HL-60/S4 (cell line): ENCODE results near the gene ASIP.

Experiments used
- in situ Hi-C: fragments of 300-500 bp; cut with MboI; formaldehyde crosslinking; loops from 2 replicates; pipeline ENCODE4 v1.14.3; 2022; ENCODE audit warnings: low sequenced_read_pairs

ASIP gene

DNA sequence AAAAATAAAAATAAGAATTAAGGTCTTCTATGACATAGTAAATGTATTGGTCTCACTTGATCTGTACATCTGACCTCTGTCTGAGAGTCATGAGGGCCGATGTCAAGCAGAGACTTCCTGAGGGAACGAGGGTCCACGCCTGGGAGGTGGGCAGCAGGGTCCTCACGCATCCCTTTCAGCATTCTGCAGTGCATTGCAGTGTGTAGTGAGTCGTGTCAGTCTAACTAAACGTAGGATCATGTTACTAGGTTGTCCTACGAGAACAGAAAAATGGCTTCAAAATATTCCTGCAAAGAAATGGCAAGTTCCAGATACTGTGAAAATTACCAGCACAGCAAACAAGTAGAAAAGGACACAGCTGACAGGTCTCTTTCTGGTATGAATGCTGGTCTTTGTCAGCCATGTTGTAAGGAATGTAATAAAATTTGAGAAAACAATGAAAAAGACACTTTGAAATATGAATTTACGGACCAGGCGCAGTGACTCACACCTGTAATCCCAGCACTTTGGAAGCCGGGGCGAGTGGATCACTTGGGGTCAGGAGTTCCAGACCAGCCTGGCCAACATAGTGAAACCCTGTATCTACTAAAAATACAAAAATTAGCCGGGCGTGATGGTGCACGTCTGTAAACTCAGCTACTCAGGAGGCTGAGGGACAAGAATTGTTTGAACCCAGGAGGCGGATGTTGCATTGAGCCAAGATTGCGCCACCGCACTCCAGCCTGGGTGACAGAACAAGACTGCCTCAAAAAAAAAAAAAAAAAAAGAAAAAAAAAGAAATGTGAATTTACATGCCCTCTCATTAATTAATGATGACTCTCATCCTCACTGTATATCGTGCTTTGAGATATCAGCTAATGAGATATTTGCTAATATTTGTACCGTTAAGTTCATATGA is 64.4 kb downstream of the ASIP start:
- in situ Hi-C loops: loop anchor here (25.0 kb wide), 1 partner anchor 407 kb away; the partner anchor contains the start of gene TP53INP2

DNA sequence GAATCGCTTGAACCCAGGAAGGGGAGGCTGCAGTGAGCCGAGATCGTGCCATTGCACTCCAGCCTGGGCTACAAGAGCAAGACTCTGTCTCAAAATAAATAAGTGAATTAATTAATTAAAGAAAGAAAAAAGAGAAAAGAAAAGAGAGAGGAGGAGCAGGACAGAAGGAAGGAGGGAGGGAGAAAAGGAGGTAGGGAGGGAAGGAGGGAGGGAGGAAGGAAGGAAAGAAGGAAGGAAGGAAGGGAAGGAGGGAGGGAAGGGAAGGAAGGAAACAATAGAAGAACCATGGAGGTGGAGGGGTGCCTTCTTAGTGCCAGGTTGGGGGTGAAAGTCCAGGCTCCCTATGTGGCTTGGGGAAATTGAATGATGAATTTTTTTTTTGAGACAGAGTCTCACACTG is 68.5 kb downstream of the ASIP start:
- in situ Hi-C loops: loop anchor here (10.0 to 25.0 kb wide), 2 partner anchors 165 to 403 kb away; partner anchors contain the start of gene TP53INP2

DNA sequence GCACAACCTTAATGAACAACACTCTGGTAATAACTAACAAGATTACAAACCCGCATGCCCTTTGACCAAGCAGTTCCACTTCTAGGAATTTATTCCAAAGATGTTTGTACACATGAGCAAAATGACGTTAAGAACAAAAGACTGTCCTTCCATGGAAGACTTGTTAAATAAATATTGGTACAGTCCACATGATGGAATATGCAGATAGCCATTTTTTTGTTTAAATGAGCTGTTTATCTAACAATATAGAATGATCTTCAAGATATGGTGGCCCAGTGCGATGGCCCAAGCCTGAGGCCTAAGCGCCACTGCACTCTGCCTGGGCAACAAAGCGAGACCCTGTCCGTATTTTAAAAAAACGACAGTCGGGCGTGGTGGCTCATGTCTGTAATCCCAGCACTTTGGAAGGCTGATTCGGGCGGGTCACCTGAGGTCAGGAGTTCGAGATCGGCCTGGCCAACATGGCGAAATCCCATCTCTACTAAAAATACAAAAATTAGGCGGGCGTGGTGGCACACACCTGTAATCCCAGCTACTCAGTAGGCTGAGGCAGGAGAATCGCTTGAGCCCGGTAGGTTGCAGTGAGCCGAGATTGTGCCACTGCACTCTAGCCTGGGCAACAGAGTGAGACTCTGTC is 69.4 kb downstream of the ASIP start:
- in situ Hi-C loops: loop anchor here (10.0 to 25.0 kb wide), 2 partner anchors 164 to 402 kb away; partner anchors contain the start of gene TP53INP2

DNA sequence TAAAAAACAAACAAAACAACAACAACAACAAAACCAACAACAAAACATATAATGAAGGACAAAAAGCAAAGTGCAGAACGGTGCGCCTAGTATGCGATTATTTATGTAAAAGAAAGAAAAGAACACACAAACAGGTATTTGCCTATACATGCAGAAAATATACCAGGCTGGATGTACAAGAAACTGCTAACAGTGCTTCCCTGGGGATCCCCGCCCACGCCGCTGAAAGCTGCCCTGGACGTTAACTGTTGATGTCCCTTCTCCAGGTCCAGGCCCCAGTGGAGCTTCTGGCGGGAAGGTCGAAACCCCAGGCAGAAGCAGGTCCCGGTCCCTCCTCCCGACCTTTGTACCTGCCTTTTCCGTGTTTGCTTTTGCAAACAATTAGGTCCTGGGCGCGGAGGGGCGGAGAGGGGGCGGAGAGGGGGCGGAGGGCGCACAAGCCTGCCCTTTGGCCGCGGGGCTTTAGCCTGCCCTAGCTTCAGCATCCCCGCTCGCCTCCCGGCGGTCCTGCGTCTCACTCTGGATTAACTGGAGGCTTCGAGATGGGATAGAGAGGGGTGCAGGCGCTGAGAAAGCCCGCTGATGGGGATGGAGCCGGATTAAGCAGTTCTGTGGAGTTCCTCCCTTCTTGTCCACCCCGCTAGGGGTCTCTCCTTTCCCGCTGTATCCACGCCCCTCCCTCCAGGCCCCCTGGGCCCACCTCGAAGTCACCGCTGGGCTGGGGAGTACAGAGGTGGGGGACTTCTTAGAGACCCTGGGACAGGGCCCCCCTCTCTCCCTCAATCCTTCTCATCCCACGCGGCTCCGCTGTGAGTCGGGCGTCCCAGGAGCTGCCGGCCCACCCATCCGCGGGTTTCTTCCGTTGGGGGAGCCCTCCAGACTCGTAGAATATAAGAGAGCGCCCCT is 70.1 kb downstream of the ASIP start:
- in situ Hi-C loops: loop anchor here (10.0 to 25.0 kb wide), 2 partner anchors 163 to 401 kb away; partner anchors contain the start of gene TP53INP2

DNA sequence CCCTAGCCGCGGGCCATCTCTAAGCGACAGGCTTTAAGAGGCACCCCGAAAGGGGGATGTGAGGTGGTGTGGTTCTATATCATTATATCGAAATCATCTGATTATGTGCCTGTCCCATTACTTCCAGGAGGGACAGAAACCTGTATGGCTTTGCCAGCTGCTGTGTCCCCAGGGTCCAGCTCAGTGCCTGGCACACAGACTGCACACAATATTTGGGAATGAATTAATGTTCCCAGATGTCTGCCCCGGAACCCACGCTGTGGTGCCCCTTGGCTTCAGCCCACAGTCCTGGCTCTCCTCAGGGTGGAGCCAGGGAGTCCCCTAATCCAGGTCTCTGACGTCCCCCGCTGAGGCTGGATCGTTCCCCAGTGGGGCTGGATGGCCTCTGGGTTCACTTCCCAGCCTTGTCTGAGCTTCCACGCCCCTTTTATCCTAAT is 70.8 kb downstream of the ASIP start:
- in situ Hi-C loops: loop anchor here (10.0 to 25.0 kb wide), 2 partner anchors 163 to 400 kb away; partner anchors contain the start of gene TP53INP2

DNA sequence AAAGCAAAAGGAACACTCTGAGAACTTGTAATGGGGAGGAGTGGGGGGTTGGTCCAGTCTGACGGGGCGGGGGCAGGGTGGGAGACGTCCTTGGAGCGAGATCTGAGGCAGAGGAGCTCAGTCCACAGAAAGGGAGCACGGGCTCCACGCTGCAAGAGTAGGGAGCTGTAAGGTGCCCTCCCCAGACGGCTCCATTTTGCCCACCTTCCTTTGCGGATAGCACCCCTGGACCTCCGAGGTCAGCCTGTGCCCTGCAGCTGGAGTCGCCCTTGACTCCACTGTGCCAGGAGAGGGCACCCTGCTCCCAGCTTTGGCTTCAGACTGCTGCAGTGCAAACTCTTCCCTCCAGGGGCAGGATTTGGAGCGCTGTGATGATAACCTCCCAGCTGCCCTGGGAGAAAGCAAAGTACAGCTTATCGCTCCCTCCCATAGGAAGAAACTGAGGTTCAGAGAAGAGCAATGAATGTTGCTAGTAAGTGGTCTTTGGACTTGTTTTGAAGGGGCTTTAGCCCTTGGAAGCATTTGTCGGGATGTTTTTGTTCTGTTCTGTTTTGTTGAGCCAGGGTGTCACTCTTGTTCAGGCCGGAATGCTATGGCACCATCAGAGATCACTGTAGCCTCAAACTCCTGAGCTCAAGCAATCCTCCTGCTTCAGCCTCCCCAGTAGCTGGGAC is 71.5 kb downstream of the ASIP start:
- in situ Hi-C loops: loop anchor here (10.0 to 25.0 kb wide), 2 partner anchors 162 to 400 kb away; partner anchors contain the start of gene TP53INP2

DNA sequence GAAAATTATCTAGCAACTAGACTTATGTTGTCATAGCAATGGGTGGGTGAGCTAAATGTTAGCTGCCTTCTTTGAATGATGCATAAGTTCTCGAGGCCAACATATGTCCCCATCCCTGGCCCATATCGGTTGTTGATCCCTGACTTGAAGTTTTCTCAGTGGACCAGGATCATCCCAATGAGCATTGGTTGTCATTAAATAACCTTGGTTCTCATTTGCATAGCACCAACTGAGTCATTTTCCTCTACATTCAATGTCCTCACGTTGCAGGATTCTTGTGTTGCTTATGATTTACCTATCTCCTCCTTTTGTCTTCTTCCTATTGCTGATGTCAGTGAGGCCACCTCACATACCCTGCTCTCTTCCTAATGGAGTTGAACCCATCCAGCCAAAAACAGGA is 74.0 kb downstream of the ASIP start:
- in situ Hi-C loops: loop anchor here (10.0 to 25.0 kb wide), 2 partner anchors 160 to 397 kb away; partner anchors contain the start of gene TP53INP2

DNA sequence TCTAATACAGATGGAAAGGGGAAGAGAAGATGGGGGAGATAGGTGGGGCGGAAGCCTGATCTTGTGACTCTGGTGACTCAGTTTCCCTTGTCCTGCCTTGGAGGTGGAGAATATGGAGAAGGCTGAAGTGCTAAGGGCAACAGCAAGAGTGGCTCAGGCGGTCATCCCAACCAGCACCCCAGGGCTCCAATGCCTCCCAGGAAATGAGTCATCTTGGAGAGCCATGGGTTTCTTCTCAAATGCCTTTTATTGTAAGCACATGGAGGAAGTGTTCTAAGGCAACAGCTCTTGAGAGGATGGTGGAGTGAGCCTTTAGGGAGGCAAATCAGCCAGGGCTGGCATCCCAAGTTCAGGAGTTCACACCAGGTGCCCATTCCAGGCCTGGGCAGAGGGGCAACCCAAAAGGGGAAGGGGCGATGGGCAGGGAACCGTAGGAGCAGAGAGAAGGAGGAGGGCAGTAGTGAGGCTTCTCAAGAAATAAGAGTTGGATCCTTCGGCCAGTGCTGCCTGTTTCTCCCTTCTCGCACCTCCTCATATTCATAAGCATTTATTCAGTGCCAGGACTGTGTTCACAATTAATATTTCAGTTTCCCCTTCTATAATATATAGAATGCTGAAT is 75.1 kb downstream of the ASIP start:
- in situ Hi-C loops: loop anchor here (10.0 to 25.0 kb wide), 2 partner anchors 158 to 396 kb away; partner anchors contain the start of gene TP53INP2
